HL-60/S4 treated with retinoic acid at 250 ng/mL for 4 days and 3 days (cell line): ENCODE data around the gene EPS8L3.
"Not testable (repeated sequence)": the region's sequence is repeated elsewhere in the genome, so short reads cannot be mapped to it uniquely, and the experiment has no call there.

Experiments used
- in situ Hi-C: fragments of 300-500 bp; cut with MboI; formaldehyde crosslinking; loops from 2 replicates; pipeline ENCODE4 v1.7.0; 2022; ENCODE audit warnings: low sequenced_read_pairs

Gene EPS8L3

DNA sequence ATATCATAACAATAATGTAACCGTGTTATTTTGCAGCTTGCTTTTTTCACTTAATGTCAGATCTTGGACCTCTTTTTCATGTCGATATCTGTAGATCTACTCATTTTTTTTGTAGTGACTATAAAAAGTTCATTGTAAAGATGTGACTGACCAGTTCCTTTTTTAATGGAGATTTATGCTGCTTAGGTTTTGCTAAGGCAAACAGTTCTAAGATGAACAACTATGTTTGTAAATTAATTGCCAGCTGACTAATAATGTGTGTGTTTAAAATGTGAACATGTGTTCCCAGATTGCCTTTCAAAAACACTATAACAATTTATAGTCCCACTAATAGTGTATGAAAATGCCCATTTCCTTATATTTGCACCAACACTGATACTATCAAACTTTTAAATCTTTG lies 18.1 kb upstream of the EPS8L3 start:
- in situ Hi-C loops = no loop called here

DNA sequence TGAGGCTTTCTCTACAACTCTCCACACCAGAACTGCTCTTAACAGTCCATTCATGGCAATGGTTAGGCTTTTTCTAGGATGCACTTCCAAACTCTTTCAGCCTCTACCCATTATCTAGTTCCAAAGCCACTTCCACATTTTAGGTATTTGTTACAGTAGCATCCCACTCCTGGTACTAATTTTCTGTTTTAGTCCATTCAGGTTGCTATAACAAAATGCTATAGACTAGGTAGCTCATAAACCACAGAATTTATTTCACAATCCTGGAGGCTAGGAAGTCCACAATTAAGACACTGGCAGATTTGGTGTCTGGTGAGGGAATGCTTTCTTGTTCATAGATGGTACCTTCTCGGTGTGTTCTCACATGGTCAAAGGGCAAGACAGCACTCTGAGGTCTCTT lies 17.3 kb upstream of the EPS8L3 start:
- in situ Hi-C loops = no loop called here

DNA sequence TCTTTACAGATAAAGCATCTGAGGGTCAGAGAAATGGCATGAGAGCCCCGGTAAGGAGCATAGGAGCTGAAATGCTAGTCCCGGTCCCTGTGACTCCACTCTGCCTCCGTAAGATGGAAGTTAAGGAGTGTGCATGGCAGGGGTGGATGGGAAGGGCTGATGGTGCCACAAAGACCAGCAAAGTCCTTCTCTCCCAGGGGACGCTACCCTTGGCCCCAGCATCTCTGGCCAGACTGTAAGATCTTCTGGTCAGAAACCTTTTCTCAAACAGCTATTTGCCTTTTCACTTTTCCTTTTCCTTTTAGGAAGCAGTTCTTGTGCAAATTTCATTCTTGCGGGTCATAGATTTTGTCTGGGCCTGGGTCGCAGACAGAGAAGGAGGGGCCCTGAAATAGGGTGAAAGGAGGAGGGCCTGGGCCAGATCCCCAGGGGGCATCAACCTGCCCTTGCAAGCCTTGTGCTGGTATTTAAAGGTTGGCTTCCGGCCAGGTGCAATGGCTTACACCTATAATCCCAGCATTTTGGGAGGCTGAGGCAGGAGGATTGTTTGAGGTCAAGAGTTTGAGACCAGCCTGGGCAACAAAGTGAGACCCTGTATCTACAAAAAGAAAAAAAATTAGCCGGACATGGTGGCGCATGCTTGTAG lies 14.4 kb upstream of the EPS8L3 start:
- in situ Hi-C loops = loop anchor here (5.0 kb wide), 1 partner anchor 209 kb away; no protein-coding TSS in a partner anchor

DNA sequence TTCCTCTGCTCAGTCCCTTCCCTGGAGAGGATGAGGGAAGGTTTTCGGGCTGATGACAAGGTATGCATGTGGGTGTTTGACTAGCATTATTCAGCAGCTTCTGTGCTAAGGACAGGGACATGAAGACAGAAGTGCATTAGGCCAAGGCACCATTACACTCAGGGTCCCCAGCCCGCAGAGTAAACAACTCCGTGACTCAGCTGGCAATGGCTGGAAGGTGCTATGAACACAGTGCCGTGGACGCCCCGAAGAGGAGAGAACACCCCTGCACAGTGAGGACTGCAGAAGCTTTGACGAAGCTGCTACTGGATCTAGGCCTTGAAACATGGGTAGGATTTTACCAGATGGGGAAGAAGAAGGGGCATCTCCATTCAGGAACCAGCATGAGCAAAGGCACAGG lies 13.7 kb upstream of the EPS8L3 start:
- in situ Hi-C loops = loop anchor here (5.0 kb wide), 1 partner anchor 210 kb away; no protein-coding TSS in a partner anchor

DNA sequence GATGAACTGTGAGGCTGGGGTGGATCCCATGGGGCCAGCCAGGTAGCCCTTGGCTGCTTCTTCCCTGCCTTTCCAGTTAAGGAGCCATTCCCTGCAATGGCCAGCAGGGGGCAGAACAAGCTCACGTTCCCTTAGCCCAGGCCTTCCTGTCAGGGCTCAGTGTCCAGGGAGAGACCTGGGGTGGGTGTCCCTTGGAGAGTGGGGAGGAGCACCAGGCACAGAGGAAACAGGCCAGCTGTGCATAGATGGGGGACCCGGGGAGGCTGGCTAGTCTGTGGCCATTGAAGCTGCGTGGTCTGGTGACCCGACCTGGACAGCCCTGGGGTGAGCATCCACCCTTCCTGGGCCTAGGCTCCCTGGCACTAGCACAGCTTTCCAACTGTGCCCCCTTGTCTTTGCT lies 13.2 kb upstream of the EPS8L3 start:
- in situ Hi-C loops = loop anchor here (5.0 kb wide), 1 partner anchor 210 kb away; no protein-coding TSS in a partner anchor

DNA sequence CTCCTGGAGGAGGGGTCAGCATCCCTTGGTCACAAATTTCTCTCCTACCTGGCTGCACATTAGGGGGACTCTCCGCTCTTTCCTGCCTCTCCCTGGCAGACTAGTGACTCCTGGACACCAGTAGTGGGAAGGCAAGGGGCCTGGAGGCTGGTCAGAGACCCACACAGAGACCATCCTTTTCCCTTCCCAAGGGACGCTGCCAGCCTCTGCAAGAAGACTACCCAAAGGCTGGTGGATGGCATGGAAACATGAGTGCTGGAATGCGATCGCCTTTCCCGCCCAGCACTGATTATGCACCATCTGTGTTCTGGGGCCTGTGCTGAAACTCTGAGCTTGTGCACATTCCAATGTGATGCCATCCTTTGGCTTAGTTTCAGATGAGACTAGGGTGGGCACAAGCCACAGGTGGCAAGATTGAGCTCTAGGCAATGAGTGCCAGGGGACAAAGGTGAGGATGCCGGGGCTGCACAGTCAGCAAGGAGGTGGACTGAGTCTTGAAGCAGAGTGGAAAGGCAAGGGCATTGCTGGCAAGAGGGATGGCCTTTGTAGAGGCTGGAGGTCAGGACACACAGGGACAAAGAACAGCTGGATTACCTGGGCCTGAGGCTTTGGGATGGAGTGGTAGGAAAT lies 12.6 kb upstream of the EPS8L3 start:
- in situ Hi-C loops = loop anchor here (5.0 kb wide), 1 partner anchor 211 kb away; no protein-coding TSS in a partner anchor

DNA sequence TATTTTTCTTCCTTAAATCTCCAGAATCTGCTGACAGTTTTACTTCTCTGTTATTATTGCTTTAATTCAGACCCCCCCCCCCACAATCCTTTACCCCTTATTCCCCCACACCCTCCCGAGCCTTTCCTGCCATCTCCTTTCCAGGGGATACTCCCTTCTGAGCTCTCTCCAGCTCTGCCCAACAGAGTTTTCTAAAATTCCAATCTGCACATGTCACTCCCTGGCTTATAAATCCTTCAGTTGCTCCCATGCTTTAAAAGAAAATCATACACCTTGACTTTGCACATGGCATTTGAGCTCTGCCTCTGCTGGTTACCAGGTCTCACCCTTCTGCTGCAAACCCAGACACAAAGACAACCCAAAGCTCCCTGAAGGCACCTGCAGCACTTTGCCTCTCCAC lies 11.7 kb upstream of the EPS8L3 start:
- in situ Hi-C loops = loop anchor here (5.0 kb wide), 1 partner anchor 212 kb away; no protein-coding TSS in a partner anchor

DNA sequence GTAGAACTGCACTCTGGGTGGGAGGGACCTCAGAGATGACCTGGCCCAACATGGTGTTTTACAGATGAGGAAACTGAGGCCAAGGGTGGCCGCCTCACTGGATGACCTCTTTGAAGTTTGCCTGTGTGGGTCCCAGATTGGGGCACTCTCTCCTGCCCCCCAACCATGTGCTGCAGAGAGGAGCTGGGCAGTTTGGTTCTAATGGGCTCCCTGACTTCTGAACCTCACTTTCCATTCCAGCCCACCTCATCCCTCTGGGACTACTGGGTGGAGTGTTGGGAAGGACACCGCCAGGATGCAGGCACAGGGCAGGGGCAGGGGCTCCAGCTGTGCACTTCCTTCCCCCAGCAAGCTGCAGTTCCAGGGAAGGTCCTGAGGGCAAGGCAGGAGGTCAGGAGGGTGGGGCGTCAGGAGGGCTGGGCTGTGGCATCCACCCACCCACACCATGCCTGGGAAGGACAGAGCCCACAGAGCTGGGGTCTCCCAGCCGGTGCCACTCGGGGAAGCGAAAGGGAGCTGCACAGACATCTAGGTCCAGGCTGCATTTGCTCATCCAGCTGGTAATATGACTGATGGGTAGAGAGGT lies 10.3 kb upstream of the EPS8L3 start:
- in situ Hi-C loops = loop anchor here (5.0 kb wide), 2 partner anchors 122 to 232 kb away; no protein-coding TSS in a partner anchor

DNA sequence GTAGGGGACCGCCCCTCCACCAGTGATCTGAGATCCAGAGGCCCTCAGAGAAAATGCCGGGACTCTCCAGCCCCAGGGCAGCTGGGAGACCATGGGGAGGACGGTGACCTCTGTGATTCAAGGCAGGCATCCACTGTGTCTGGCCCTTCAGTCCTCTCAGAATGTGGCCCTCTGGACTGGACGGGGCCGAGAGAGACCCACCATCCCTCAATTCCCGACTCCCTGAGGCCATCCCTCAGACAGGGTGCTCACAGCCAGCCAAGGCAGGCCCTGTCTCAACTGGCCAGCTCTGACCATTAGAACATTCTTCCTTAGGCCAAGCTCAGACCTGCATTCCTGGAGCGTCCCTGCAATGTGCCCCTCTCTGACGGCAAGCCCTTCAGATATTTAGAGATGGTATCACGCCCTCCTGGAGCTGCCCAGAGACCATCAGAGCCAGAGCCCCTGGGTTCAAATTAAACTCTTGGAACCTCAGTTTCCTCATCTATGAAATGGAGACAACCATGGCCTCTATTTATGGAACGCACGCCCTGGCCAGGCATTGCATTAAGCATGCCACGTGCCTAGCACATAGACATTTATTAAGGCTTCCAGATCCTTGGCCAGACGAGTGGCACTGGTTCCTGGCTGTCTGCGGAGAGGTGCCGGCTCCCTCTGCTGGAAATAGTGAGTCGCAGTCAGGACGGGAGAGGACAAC lies 9.6 kb upstream of the EPS8L3 start:
- in situ Hi-C loops = loop anchor here (5.0 kb wide), 2 partner anchors 121 to 231 kb away; no protein-coding TSS in a partner anchor

DNA sequence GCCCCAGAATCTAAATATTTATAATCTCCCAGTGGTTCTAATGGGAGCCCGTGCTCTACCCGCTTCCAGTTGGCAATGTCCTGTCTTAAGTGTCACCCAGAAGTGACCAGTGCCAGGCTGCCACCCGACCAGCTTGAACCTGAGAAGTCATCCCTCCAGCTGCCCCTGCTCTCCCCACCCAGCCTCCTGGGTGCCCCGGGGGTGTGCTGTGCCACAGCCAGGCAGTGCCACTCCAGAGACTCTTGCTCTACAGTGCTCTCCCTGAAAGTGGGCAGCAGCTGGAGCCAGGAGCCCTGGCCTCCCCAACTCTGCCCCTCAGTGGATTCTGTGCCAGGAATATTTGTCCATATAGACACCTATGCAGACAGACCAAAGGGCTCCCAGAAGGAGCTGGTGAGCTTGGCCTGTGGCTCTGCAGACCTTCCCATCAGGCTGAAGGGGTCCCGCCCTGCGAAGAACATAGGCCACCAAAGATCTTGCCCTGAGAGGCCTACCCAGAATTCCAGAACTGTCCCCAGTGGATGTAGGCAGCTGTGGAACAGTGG lies 9.0 kb upstream of the EPS8L3 start:
- in situ Hi-C loops = loop anchor here (5.0 kb wide), 2 partner anchors 120 to 230 kb away; no protein-coding TSS in a partner anchor

DNA sequence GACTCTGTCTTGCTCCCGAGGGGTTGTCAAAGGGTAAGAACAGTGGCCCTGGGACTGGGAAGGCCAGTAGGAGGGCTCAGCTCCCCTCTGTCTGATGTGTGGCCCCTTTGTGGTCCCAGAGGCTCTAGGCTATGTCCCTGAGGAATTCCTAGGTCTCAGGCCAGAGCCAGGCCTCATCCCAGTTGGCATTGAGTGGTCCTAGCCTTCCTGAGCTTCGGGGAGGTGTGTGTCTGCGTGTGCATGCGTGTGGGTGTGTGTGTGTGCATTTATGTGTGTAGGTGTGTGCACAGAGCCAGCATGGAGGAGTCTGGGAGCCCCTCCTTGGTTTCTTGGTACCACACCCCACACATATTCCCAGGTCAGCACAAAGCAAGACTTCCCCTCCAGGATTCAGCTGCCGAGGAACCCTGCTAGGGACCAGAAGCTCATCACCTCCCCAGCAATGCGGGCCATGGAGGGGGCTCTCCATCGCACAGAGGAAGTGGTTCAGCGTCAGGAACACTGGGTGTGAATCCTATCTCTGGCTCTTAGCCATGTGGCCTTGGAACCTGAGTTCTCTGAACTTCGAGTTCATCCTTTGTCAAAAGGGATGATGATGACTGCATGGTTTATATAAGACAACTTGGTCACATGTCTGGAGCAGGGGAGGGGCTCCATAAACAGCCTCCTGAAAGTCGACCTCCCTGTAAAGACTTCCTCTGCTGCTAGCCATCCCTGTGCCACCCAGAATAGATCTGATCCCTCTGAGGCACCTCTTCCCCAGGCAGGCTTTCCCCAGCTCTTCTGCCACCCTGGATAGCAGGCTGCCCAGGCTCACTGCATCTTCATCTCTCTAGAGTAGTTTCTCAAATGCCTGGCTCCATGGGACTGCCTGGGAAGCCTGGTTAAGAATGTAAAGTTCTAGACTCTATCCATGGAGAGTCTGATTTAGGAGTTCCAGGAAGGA lies 8.3 kb upstream of the EPS8L3 start:
- in situ Hi-C loops = loop anchor here (5.0 kb wide), 2 partner anchors 120 to 230 kb away; no protein-coding TSS in a partner anchor

DNA sequence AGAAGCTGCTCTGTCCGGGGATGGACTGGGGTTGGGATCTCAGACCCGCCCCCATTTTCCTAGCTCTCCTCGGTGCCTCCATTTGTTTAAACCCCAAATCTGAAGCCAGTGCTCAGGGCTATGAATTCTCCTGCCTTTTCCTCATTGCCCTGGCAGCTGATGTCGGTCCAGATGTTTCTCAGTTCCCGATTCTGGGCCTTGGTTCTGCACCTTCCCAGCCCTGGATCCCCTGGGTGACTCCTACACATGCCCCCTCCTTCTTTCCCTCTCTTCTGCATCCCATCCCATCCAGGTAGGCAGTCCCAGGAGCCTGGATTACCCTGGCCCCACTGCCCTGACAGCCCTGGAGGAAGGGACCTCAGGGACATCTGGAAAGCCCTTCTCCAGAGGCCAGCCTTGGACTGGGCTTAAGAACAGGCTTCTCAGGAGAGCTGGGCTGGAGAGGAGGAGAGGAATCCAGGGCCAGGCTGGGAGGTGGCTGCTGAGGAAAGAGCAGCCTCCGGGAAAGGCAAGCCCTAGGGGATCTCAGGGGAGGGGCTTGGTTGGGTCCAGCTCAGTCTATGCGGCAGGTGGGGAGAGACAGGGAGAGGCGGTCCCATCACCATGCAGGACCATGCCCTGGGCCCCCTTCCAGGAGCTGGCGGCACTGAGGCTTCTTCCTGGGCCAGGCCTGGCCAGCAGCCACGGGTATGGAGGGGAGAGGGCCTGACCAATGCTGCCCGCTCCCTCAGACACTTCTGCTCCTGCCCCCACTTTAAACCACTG lies 6.8 kb upstream of the EPS8L3 start:
- in situ Hi-C loops = loop anchor here (5.0 kb wide), 2 partner anchors 118 to 228 kb away; no protein-coding TSS in a partner anchor

DNA sequence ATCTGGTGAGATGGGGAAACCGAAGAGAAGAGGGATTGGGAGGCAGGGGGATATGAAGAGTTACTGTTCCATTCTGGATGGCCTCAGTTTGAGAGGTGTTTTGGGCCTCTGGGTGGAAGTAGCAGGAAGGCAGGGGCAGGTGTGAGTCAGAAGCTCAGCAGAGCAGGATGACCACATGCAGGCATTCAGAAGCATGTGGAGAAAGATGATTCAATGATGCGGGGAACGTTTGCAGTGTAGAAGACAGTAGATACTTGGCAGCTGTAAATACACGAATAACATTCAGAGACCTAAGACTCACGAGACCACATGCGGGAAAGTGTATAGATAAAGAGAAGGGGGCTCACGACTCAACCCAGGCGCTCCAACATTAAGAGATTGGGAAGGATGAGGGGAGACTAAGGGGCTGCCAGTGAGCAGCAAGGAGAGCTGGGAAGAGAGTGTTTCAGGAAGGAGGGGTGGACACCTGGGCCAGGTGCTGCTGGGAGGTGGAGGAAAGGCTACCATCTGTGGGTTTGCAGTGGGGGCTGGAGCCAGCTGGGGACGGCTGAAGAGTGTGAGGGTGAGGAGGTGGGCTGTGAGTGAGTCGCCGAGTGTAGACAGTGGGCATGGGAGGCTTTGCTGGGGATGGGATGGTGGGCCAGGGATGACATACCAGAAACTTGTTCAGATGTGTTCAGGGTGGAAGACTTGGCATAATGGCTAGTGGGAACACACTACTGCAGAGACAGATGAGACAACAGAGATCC lies 5.8 kb upstream of the EPS8L3 start:
- in situ Hi-C loops = loop anchor here (5.0 kb wide), 2 partner anchors 117 to 227 kb away; no protein-coding TSS in a partner anchor

DNA sequence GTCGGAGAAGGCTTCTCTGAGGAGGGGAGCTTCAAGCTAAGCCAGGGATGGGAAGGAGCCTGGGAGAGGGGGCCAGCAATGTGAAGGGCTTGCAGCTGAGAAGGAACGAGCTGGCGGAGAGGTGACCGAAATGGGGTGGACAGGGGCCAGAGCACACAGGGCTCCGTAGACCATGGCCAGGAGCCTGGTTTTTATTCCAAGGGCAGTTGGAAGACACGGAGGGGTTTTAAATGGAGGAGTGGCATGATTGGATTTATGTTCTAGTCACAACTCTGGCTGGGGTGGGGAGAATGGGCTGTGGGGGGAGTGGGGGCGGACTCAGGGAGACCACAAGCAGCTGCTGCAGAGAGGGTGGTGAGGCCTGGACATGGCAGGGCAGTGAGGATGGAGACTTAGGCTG lies 5.1 kb upstream of the EPS8L3 start:
- in situ Hi-C loops = no loop called here

DNA sequence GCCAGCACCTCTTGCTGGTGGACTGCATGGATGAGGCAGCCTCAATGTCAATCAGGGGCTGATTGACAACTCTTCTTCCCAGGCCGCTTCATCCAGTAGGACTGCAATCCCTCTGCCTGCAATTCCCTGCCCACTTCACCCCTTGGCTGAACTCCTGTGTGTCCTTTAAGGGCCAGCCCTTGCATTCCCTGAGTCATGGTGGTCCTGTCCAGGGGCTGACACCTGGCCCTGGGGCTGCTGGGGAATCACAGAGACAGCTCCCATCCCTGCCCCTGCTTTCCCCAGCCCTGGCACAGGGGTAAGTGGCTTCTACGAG lies 4.6 kb upstream of the EPS8L3 start:
- in situ Hi-C loops = no loop called here

DNA sequence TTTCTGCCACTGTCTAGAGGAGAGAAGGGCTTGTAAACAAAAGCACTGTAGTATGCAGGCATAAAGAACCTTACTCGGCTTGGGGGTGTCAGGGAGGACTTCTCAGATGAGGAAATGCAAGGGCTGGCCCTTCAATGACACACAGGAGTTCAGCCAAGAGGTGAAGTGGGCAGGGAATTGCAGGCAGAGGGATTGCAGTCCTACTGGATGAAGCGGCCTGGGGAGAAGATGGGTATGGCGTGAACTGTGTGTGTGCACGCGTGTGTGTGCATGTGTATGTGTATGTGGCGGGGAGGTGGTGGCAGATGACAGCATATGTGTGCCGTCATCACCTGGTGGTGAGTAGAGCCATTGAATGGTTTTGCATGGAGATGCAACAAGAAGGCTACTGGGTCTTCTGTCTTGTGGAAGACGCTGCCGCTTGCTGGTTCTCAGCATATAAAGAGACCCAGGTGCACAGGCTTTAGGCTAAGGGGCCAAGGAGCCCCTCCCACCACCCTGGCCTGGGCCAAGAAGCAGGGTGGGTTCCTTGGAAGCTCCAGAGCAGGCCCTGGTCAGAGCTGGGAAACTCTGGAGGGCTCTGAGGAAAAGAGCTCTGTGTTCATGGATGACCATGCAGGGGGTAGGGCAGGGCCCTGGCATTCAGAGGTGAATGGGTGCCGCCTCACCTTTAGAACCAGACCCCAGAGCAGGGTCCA lies 4.1 kb upstream of the EPS8L3 start:
- in situ Hi-C loops = no loop called here

DNA sequence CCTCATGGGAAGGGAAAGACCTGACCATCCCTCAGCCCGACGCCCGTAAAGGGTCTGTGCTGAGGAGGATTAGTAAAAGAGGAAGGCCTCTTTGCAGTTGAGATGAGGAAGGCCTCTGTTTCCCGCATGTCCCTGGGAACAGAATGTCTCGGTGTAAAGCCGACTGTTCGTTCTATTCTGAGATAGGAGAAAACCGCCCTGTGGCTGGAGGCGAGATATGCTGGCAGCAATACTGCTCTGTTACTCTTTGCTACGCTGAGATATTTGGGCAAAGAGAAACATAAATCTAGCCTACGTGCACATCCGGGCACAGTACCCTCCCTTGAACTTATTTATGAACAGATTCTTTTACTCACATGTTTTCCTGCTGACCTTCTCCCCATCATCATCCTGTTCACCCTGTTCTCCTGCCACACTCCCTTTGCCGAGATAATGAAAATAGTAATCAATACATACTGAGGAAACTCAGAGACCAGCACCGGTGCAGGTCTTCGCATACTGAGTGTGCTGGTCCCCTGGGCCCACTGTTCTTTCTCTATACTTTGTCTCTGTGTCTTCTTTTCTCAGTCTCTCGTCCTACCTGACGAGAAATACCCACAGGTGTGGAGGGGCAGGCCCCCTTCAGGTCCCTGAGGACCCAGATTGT lies 3.4 kb upstream of the EPS8L3 start:
- in situ Hi-C loops = not testable (repeated sequence)
